GM23248 (cell line): ENCODE results near the gene EPG5. TPM values are rescaled to one million over a fixed set of nuclear protein-coding genes. Genes with fewer than 3 reads are reported as not detected.

Experiments
- DNase-seq: peaks from one replicate; pipeline ENCODE4 v3.0.0-alpha.2; 2015
- H2AFZ ChIP-seq: fragments of 200-600 bp; sonication (generic); 2 replicates; pipeline ENCODE4 v1.6.1; 2016; ENCODE audit warnings: antibody characterized with exemption
- H3F3A ChIP-seq: fragments of 200-600 bp; sonication (generic); 2 replicates; pipeline ENCODE4 v1.6.1; 2016; ENCODE audit warnings: mild to moderate bottlenecking, antibody characterized with exemption, mixed run types; ENCODE audit not compliant: insufficient read depth
- H3K27ac ChIP-seq: fragments of 200-600 bp; sonication (generic); 2 replicates; pipeline ENCODE4 v1.5.1; 2016; ENCODE audit warnings: mild to moderate bottlenecking
- H3K27me3 ChIP-seq: fragments of 200-600 bp; sonication (generic); replicated peaks from 2 replicates; pipeline ENCODE4 v1.6.1; 2016; ENCODE audit warnings: mild to moderate bottlenecking; ENCODE audit not compliant: insufficient read depth
- H3K36me3 ChIP-seq: fragments of 200-600 bp; sonication (generic); 2 replicates; pipeline ENCODE4 v1.6.1; 2016; ENCODE audit warnings: low read depth, mild to moderate bottlenecking
- H3K4me1 ChIP-seq: fragments of 200-600 bp; sonication (generic); 2 replicates; pipeline ENCODE4 v1.6.1; 2016; ENCODE audit warnings: mild to moderate bottlenecking; ENCODE audit not compliant: insufficient read depth
- H3K4me2 ChIP-seq: fragments of 200-600 bp; sonication (generic); one replicate; pipeline ENCODE4 v1.6.1; 2016; ENCODE audit warnings: mild to moderate bottlenecking; ENCODE audit not compliant: unreplicated experiment
- H3K4me3 ChIP-seq: fragments of 200-600 bp; sonication (generic); 2 replicates; pipeline ENCODE4 v1.5.1; 2016; ENCODE audit warnings: mild to moderate bottlenecking
- H3K79me2 ChIP-seq: fragments of 200-600 bp; sonication (generic); 2 replicates; pipeline ENCODE4 v1.6.1; 2016; ENCODE audit warnings: mild to moderate bottlenecking; ENCODE audit not compliant: insufficient read depth
- H3K9ac ChIP-seq: fragments of 200-600 bp; sonication (generic); 2 replicates; pipeline ENCODE4 v1.6.1; 2016; ENCODE audit warnings: mild to moderate bottlenecking
- H3K9me2 ChIP-seq: fragments of 200-600 bp; sonication (generic); 2 replicates; pipeline ENCODE4 v1.6.1; 2016; ENCODE audit warnings: mixed run types, mild to moderate bottlenecking, moderate library complexity; ENCODE audit not compliant: insufficient read depth
- H3K9me3 ChIP-seq: fragments of 200-600 bp; sonication (generic); one replicate; pipeline ENCODE4 v1.6.1; 2017; ENCODE audit warnings: low read depth
- H4K20me1 ChIP-seq: fragments of 200-600 bp; sonication (generic); 2 replicates; pipeline ENCODE4 v1.6.0; 2016; ENCODE audit not compliant: insufficient read depth
- EZH2 ChIP-seq: fragments of 200-600 bp; sonication (generic); IDR thresholded peaks from 2 replicates; pipeline ENCODE4 v1.6.1; 2018; ENCODE audit warnings: antibody characterized with exemption, mild to moderate bottlenecking; ENCODE audit not compliant: insufficient read depth, poor library complexity, severe bottlenecking
- EZH2phosphoT487 ChIP-seq: fragments of 200-600 bp; sonication (generic); IDR thresholded peaks from 2 replicates; pipeline ENCODE4 v1.6.1; 2018; ENCODE audit warnings: antibody characterized with exemption, moderate library complexity, mild to moderate bottlenecking, low read depth; ENCODE audit not compliant: insufficient read depth
- WGBS, 2 experiments: methylation state at CpG; one replicate each; pipeline ENCODE4 v1.1.6; 2015 to 2017; ENCODE audit warnings: low lambda C conversion rate in 2 of 2, low coverage in 1 of 2; ENCODE audit errors: missing lambda C conversion rate in 2 of 2; 5-methylcytosine and 5-hydroxymethylcytosine counted together
- in situ Hi-C: fragments of 300-500 bp; cut with MboI; formaldehyde crosslinking; loops from 2 replicates; pipeline ENCODE4 v1.15.0; 2020
- polyA plus RNA-seq: library from polyadenylated mRNA; unstranded; fragments of >200 nt; fragmentation: Nextera tagmentation; extraction: Ambion mirVana; gene quantifications from 2 replicates; pipeline ENCODE4 v1.2.1, GENCODE V29; 2016
- total RNA-seq: library from RNA; depleted of rRNA; stranded (reverse); fragments of >200 nt; shearing (Covaris generic); gene quantifications from 2 replicates; pipeline ENCODE4 v1.2.3, GENCODE V29; 2014

EPG5 gene
- total and polyA plus RNA-seq, 2 experiments from 2014 or later, result 22.0 to 77.7 TPM

DNA sequence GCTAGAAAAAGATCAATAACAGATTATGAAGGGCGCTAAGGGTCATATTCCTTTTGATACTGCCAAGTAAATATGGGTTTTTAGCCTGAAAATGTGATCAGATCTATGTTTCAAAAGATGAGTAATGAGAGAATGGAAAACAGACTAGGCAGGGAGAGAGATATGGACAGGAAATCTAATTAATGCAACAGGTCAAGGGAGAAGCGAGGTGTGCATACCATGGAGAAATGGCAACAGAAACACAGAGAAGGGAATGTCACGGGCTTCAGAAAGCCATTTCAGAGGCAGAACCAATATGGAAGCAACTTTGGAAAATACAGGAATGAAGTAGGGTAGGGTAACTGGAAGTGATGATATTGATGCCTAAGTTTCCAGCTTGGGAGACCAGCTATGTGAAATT lies 72.3 kb downstream of the EPG5 start:
- H3K27ac ChIP-seq, result no peak overlapping the region
- no peak for DNase-seq
- in situ Hi-C loops, result no loop called here
- H4K20me1 ChIP-seq, result no peaks in the 10 kb centered on the region
- WGBS, 2 experiments, result 63 to 65% methylated on average over 3 of the region's 3 CpGs
- H3K79me2 ChIP-seq, result peaks cover 72% of the 10 kb centered on the region
- H3K27me3 ChIP-seq, result no peaks in the 10 kb centered on the region
- no peaks in the 10 kb centered on the region for H3K9me3 ChIP-seq
- H3K9me2 ChIP-seq, result no peaks in the 10 kb centered on the region
- H3K4me1 ChIP-seq, result no peaks in the 10 kb centered on the region
- TF ChIP-seq EZH2phosphoT487 (no peak), EZH2 (no peak)
- H3F3A ChIP-seq, result peaks cover 28% of the 10 kb centered on the region
- no peak overlapping the region for H3K4me2 ChIP-seq
- H3K9ac ChIP-seq, result no peak overlapping the region
- no peak overlapping the region for H3K4me3 ChIP-seq
- H3K36me3 ChIP-seq, result peaks cover 81% of the 10 kb centered on the region
- no peak overlapping the region for H2AFZ ChIP-seq

- no peak for DNase-seq
Measured at GRCh38 chr18:45891806-45892205, 75.3 kb downstream of the EPG5 start.

GRCh38 chr18:45890606-45891005 lies 76.5 kb downstream of the EPG5 start:
- Histone ChIP-seq H4K20me1 (no peaks in the 10 kb centered on the region; the same call in 1 of the 2 replicates), H3K9me3 (no peaks in the 10 kb centered on the region), H3K4me1 (no peaks in the 10 kb centered on the region), H3K9me2 (no peaks in the 10 kb centered on the region), H3K36me3 (peaks cover 82% of the 10 kb centered on the region), H3K79me2 (peaks cover 70% of the 10 kb centered on the region), H3F3A (peaks cover 7% of the 10 kb centered on the region; the same call in 1 of the 2 replicates), H3K9ac (no peak overlapping the region), H3K4me2 (no peak overlapping the region), H2AFZ (no peak overlapping the region), H3K27me3 (no peaks in the 10 kb centered on the region), H3K4me3 (no peak overlapping the region), H3K27ac (no peak overlapping the region)
- WGBS, 2 experiments, result 100% methylated on average over 1 of the region's 1 CpG
- no peak for TF ChIP-seq EZH2phosphoT487
- no peak for TF ChIP-seq EZH2
- no peak for DNase-seq
- in situ Hi-C loops, result no loop called here

More at GRCh38 chr18:45891806-45892205, 75.3 kb downstream of the EPG5 start:
- H3K9me3 ChIP-seq, result no peaks in the 10 kb centered on the region
- peaks cover 16% of the 10 kb centered on the region; the same call in 1 of the 2 replicates for H3F3A ChIP-seq
- H4K20me1 ChIP-seq, result no peaks in the 10 kb centered on the region; the same call in 1 of the 2 replicates
- in situ Hi-C loops, result no loop called here
- no peak overlapping the region for H2AFZ ChIP-seq
- H3K9me2 ChIP-seq, result no peaks in the 10 kb centered on the region
- H3K4me2 ChIP-seq, result no peak overlapping the region
- no peaks in the 10 kb centered on the region for H3K27me3 ChIP-seq
- H3K4me1 ChIP-seq, result no peaks in the 10 kb centered on the region
- 96 to 100% methylated on average over 2 of the region's 2 CpGs for WGBS, 2 experiments
- no peak overlapping the region for H3K9ac ChIP-seq
- H3K36me3 ChIP-seq, result peaks cover 78% of the 10 kb centered on the region
- peaks cover 69% of the 10 kb centered on the region for H3K79me2 ChIP-seq
- TF ChIP-seq EZH2 (no peak), EZH2phosphoT487 (no peak)
- H3K27ac ChIP-seq, result no peak overlapping the region
- H3K4me3 ChIP-seq, result no peak overlapping the region

DNA sequence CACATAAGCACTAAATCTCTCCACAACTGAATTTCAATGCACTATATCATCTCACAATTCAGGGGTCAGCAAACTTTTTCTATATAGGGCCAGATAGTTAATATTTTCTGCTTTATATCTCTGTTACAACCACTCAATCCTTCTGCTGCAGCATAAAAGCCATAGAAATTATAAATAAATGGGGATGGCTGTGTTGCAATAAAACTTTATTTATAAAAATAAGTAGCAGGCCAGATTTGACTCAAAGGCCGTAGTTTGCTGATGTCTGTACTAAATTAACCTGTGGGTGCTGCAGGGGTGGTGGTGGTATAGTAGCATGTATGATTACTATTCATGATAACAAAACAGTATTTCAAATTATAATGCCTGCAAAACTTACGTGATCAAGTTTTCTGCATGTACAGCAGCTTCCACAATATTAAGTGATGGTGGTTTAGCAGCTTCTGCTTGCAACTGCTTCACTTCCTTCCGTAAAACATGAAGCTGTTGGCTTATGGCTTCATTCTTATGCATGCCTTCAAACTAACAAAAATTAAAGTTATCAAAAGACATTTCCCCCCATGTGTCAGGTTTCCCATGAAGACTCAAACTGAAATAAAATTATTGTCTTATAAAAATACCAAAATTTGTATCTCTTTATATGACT lies 77.6 kb downstream of the EPG5 start:
- no peak for TF ChIP-seq EZH2
- no peak for TF ChIP-seq EZH2phosphoT487
- 98 to 100% methylated on average over 3 of the region's 3 CpGs for WGBS, 2 experiments
- in situ Hi-C loops, result no loop called here

More for the DNA sequence above, 77.6 kb downstream of the EPG5 start:
- no peak for DNase-seq
- Histone ChIP-seq H3K36me3 (peaks cover 83% of the 10 kb centered on the region), H3K4me2 (no peak overlapping the region), H3K79me2 (peaks cover 62% of the 10 kb centered on the region), H3K9me3 (no peaks in the 10 kb centered on the region), H4K20me1 (no peaks in the 10 kb centered on the region; the same call in 1 of the 2 replicates), H3F3A (peaks cover 3% of the 10 kb centered on the region; the same call in 1 of the 2 replicates), H3K9me2 (no peaks in the 10 kb centered on the region), H3K27ac (no peak overlapping the region), H3K4me3 (no peak overlapping the region), H2AFZ (no peak overlapping the region), H3K9ac (no peak overlapping the region), H3K4me1 (no peaks in the 10 kb centered on the region), H3K27me3 (no peaks in the 10 kb centered on the region)
